Immature natural killer cell (primary cell): ENCODE data around the gene PPP1CB. TPM values are rescaled to one million over a fixed set of nuclear protein-coding genes. Genes with fewer than 3 reads are reported as not detected.
A peak's percentile ranks its signal among the peaks of the same experiment; 100 is the strongest.

Experiments
- DNase-seq, 3 donors: peaks; one replicate each; pipeline ENCODE4 v3.0.0; 2022; ENCODE audit warnings: mixed read lengths in 1 of 3
- H3K27ac Mint-ChIP-seq, 6 donors: one replicate each; pipeline ENCODE4 v1.8.0; 2020; ENCODE audit warnings: mixed read lengths in 6 of 6, mild to moderate bottlenecking in 5 of 6, inconsistent platforms in 4 of 6, moderate library complexity in 3 of 6
- H3K27me3 Mint-ChIP-seq, 3 donors: one replicate each; pipeline ENCODE4 v1.8.0; 2020 to 2021; ENCODE audit warnings: low read depth in 3 of 3, mild to moderate bottlenecking in 3 of 3, mixed read lengths in 3 of 3, moderate library complexity in 3 of 3, inconsistent platforms in 1 of 3
- H3K36me3 Mint-ChIP-seq, 3 donors: one replicate each; pipeline ENCODE4 v1.8.0; 2020; ENCODE audit warnings: mixed read lengths in 3 of 3, inconsistent platforms in 2 of 3, mild to moderate bottlenecking in 2 of 3
- H3K4me1 Mint-ChIP-seq, 2 donors: one replicate each; pipeline ENCODE4 v1.8.0; 2020; ENCODE audit warnings: inconsistent platforms in 2 of 2, mild to moderate bottlenecking in 2 of 2, mixed read lengths in 2 of 2, moderate library complexity in 1 of 2
- H3K4me3 Mint-ChIP-seq, 5 donors: one replicate each; pipeline ENCODE4 v1.8.0; 2020; ENCODE audit warnings: mild to moderate bottlenecking in 5 of 5, mixed read lengths in 5 of 5, inconsistent platforms in 3 of 5, moderate library complexity in 3 of 5
- H3K9me3 Mint-ChIP-seq, 6 donors: one replicate each; pipeline ENCODE4 v1.8.0; 2020; ENCODE audit warnings: mild to moderate bottlenecking in 6 of 6, mixed read lengths in 6 of 6, inconsistent platforms in 4 of 6, moderate library complexity in 3 of 6
- polyA plus RNA-seq, 3 donors: library from polyadenylated mRNA; unstranded; fragments of 300-500 nt; fragmentation: Illumina TruSeq; gene quantifications; one replicate each; pipeline ENCODE4 v1.2.3, GENCODE V29; 2021

The PPP1CB gene
- polyA plus RNA-seq, 3 donors from 2014 or later: 62.1 to 104 (median 72.3) TPM

GRCh38 chr2:28749526-28749925 is 2.1 kb upstream of the PPP1CB start:
- Mint-ChIP-seq H3K9me3 (no peaks in the 10 kb centered on the region), H3K36me3 (no peaks in the 10 kb centered on the region), H3K27ac (peak overlapping the region; percentile 95 to 100 (median 99)), H3K27me3 (peaks cover 13 to 27% (median 13%) of the 10 kb centered on the region in 3 donors), H3K4me3 (peak overlapping the region in 1 of 5 donors; percentile 14), H3K4me1 (peaks cover 29 to 37% of the 10 kb centered on the region in 2 donors)
- no peak for DNase-seq

- Mint-ChIP-seq H3K27ac (peak overlapping the region; percentile 95 to 100 (median 99)), H3K4me3 (peak overlapping the region; percentile 87 to 98 (median 98)), H3K9me3 (no peaks in the 10 kb centered on the region), H3K36me3 (no peaks in the 10 kb centered on the region), H3K4me1 (peaks cover 38 to 47% of the 10 kb centered on the region in 2 donors), H3K27me3 (peaks cover 13 to 27% (median 13%) of the 10 kb centered on the region in 3 donors)
- no peak for DNase-seq
Measured at GRCh38 chr2:28750316-28751251, 1.0 kb upstream of the PPP1CB start.

GRCh38 chr2:28751956-28752630 is 463 bp downstream of the PPP1CB start:
- Mint-ChIP-seq H3K4me1 (peaks cover 50 to 62% of the 10 kb centered on the region in 2 donors), H3K27ac (peak overlapping the region; percentile 95 to 100 (median 99)), H3K27me3 (peaks cover 13 to 30% (median 13%) of the 10 kb centered on the region in 3 donors), H3K4me3 (peak overlapping the region; percentile 87 to 98 (median 98)), H3K9me3 (no peaks in the 10 kb centered on the region), H3K36me3 (no peaks in the 10 kb centered on the region)
- DNase-seq: no peak

GRCh38 chr2:28752631-28753376 is 1.2 kb downstream of the PPP1CB start:
- H3K27ac Mint-ChIP-seq: peak overlapping the region; percentile 95 to 100 (median 98)
- H3K36me3 Mint-ChIP-seq: no peaks in the 10 kb centered on the region
- DNase-seq: peak in 1 of 3 donors; percentile 10
- peaks cover 13 to 30% (median 13%) of the 10 kb centered on the region in 3 donors for H3K27me3 Mint-ChIP-seq
- H3K4me1 Mint-ChIP-seq: peaks cover 56 to 70% of the 10 kb centered on the region in 2 donors
- peak overlapping the region; percentile 87 to 98 (median 98) for H3K4me3 Mint-ChIP-seq
- no peaks in the 10 kb centered on the region for H3K9me3 Mint-ChIP-seq

GRCh38 chr2:28754321-28754720 is 2.7 kb downstream of the PPP1CB start:
- Mint-ChIP-seq H3K4me1 (peaks cover 64 to 83% of the 10 kb centered on the region in 2 donors), H3K27me3 (peaks cover 13 to 30% (median 13%) of the 10 kb centered on the region in 3 donors), H3K9me3 (no peaks in the 10 kb centered on the region), H3K36me3 (no peaks in the 10 kb centered on the region), H3K4me3 (peak overlapping the region; percentile 18 to 75 (median 48)), H3K27ac (peak overlapping the region in 4 of 6 donors; percentile 55 to 84 (median 64))
- DNase-seq: no peak

- Mint-ChIP-seq H3K27me3 (peaks cover 13 to 30% (median 14%) of the 10 kb centered on the region in 3 donors), H3K4me1 (peaks cover 63 to 79% of the 10 kb centered on the region in 2 donors), H3K4me3 (no peak overlapping the region), H3K27ac (peak overlapping the region in 4 of 6 donors; percentile 26 to 63 (median 48)), H3K9me3 (no peaks in the 10 kb centered on the region), H3K36me3 (no peaks in the 10 kb centered on the region)
- DNase-seq: no peak
Measured at GRCh38 chr2:28755421-28755820, 3.8 kb downstream of the PPP1CB start.

GRCh38 chr2:28758459-28758858 is 6.8 kb downstream of the PPP1CB start:
- Mint-ChIP-seq H3K4me3 (no peak overlapping the region), H3K27ac (peak overlapping the region in 2 of 6 donors; percentile 6 to 34), H3K36me3 (no peaks in the 10 kb centered on the region), H3K9me3 (no peaks in the 10 kb centered on the region), H3K27me3 (peaks cover 0 to 3% (median 1%) of the 10 kb centered on the region in 3 donors), H3K4me1 (peaks cover 65 to 86% of the 10 kb centered on the region in 2 donors)
- DNase-seq: no peak

- no peaks in the 10 kb centered on the region for H3K36me3 Mint-ChIP-seq
Measured at GRCh38 chr2:28761420-28761819, 9.8 kb downstream of the PPP1CB start.

GRCh38 chr2:28764909-28765711 is 13.5 kb downstream of the PPP1CB start:
- DNase-seq: no peak
- H3K4me1 Mint-ChIP-seq: peaks cover 71 to 95% of the 10 kb centered on the region in 2 donors
- peaks cover 0 to 2% (median 0%) of the 10 kb centered on the region in 3 donors for H3K27me3 Mint-ChIP-seq
- no peaks in the 10 kb centered on the region for H3K9me3 Mint-ChIP-seq
- peak overlapping the region in 2 of 6 donors; percentile 3 to 70 for H3K27ac Mint-ChIP-seq
- no peaks in the 10 kb centered on the region for H3K36me3 Mint-ChIP-seq
- H3K4me3 Mint-ChIP-seq: no peak overlapping the region

More at GRCh38 chr2:28761420-28761819, 9.8 kb downstream of the PPP1CB start:
- peaks cover 0 to 4% (median 1%) of the 10 kb centered on the region in 3 donors for H3K27me3 Mint-ChIP-seq
- no peak overlapping the region for H3K4me3 Mint-ChIP-seq
- H3K27ac Mint-ChIP-seq: peak overlapping the region in 1 of 6 donors; percentile 30
- no peaks in the 10 kb centered on the region for H3K9me3 Mint-ChIP-seq
- no peak for DNase-seq
- H3K4me1 Mint-ChIP-seq: peaks cover 67 to 87% of the 10 kb centered on the region in 2 donors

GRCh38 chr2:28766070-28766469 is 14.4 kb downstream of the PPP1CB start:
- Mint-ChIP-seq H3K9me3 (no peaks in the 10 kb centered on the region), H3K27ac (no peak overlapping the region), H3K36me3 (no peaks in the 10 kb centered on the region), H3K4me3 (no peak overlapping the region), H3K27me3 (peaks cover 0 to 2% (median 0%) of the 10 kb centered on the region in 3 donors), H3K4me1 (peaks cover 73 to 96% of the 10 kb centered on the region in 2 donors)
- DNase-seq: no peak

GRCh38 chr2:28767337-28767736 is 15.7 kb downstream of the PPP1CB start:
- H3K4me1 Mint-ChIP-seq: peaks cover 76 to 95% of the 10 kb centered on the region in 2 donors
- H3K4me3 Mint-ChIP-seq: no peak overlapping the region
- H3K27ac Mint-ChIP-seq: no peak overlapping the region
- no peaks in the 10 kb centered on the region for H3K9me3 Mint-ChIP-seq
- H3K27me3 Mint-ChIP-seq: peaks cover 0 to 4% (median 3%) of the 10 kb centered on the region in 3 donors
- DNase-seq: no peak
- H3K36me3 Mint-ChIP-seq: no peaks in the 10 kb centered on the region

- Mint-ChIP-seq H3K36me3 (no peaks in the 10 kb centered on the region), H3K4me1 (peaks cover 71 to 97% of the 10 kb centered on the region in 2 donors), H3K4me3 (peak overlapping the region in 1 of 5 donors; percentile 19), H3K27ac (peak overlapping the region in 3 of 6 donors; percentile 0 to 59 (median 35)), H3K27me3 (peaks cover 0 to 4% (median 3%) of the 10 kb centered on the region in 3 donors), H3K9me3 (no peaks in the 10 kb centered on the region)
- DNase-seq: no peak
Measured at GRCh38 chr2:28768422-28768821, 16.8 kb downstream of the PPP1CB start.
